Islet of Langerhans (tissue), 1 donor: ENCODE data around the gene C2orf68.
"Not testable (repeated sequence)": the region's sequence is repeated elsewhere in the genome, so short reads cannot be mapped to it uniquely, and the experiment has no call there.

Source experiments
- FAIRE-seq: peaks from one replicate; lab custom pipeline; 2011; peaks lifted over from hg19 to GRCh38; lab: Jason Lieb, UNC

C2orf68 gene, protein sequence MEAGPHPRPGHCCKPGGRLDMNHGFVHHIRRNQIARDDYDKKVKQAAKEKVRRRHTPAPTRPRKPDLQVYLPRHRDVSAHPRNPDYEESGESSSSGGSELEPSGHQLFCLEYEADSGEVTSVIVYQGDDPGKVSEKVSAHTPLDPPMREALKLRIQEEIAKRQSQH

DNA sequence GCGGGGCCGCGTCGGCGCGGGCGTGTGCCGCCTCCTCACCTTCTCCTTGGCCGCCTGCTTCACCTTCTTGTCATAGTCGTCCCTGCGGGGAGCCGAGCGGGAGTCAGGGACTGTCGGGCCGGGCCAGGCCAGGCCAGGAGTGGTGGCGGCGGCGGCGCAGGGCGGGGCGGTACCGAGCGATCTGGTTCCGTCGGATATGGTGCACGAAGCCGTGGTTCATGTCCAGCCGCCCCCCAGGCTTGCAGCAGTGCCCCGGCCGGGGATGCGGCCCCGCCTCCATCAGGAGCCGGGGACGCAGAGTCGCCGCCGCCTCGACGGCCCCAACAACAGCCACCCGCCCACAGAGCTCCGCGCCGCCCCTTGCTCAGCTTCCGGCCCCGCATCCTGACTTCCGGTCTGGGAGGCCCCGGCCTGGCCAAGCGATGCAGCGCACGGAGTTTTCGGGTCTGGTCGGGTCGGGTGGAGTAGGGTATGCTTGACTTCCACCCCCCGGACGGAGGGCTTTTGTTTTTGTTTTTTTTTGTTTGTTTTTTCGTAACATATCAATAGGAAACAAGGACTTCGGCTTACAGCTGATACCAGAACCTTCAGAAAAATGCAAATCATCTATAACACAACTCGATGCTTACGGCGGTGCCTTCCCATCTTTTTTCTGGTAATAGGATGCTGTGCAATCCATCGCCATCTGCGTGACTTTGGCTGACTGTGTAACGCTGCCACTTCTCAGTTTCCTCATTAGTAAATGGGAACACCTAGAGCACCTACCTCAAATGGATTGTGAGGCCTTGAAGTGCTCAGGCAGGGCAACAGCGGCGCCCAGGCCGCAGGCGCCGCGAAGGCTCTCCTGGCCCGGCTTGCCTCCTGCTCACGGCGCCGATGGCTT, at the start of gene C2orf68:
C2orf68 (minus strand) TSS at position 362 of the 883 bp plus-strand sequence; CDS start at position 280, 82 bp downstream.
- FAIRE-seq, result no peak

DNA sequence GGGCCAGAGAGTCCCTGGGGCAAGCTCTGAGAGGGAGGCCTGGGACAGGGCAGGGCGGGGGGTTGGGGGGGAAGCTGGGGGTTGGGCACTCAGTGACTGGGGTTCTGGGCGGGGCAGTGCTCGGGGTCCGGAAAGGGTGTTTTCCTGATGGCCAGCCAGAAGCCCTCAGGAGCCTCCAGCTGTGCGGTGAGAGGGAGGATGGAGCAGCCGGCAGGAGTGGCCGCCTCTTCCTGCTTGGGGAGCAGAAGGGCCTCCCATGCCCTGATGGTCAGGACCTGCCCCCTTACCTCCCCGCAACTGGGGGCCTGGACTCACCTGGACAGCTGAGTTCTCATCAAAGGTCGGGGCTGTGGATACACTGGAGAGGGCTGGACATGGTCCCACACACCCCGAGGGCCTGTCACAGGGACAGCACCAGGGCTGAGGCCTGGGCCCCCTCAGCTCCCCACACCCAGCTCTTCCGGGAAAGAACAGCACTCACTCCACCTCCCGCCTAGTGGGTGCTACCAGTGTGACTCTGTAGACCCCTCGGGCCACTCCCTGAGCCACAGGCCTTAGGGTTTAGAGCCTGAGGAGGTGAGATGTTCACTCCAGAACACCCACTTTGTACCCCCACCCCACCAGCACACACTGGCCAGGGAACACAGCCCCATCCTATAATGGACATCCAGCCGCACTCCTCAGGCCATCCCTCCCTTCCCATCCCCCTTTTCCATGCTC, 49.4 kb upstream of the C2orf68 start:
- no peak for FAIRE-seq

DNA sequence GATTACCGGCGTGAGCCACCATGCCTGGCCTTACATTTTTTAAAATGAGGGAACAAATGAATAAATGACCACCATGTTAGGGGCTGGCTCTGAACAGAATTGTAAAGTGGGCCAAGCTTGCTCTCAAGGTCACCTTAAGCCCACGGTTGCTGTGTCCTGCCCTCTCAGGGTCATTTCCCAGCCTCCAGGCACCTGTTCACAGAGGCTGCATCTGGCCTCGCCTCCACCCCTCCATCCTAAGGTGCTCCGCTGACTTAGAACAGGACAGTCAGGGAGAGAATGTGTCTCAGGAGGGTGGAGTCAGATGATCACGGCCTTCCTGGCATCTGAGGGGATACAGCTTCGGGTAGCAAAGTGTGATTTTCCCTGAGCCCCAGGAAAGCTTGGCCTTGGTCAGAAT, 48.9 kb upstream of the C2orf68 start:
- no peak for FAIRE-seq

DNA sequence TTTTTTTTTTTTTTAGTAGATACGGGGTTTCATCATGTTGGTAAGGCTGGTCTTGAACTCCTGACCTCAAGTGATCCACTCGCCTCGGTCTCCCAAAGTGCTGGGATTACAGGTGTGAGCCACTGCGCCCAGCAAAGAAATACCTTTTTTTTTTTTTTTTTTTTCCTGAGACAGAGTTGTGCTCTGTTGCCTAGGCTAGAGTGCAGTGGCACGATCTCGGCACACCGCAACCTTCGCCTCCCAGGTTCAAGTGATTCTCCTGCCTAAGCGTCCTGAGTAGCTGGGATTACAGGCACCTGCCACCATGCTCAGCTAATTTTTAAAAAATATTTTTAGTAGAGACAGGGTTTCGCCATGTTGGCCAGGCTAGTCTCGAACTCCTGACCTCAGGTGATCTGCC, 48.4 kb upstream of the C2orf68 start:
- FAIRE-seq, result not testable (repeated sequence)

DNA sequence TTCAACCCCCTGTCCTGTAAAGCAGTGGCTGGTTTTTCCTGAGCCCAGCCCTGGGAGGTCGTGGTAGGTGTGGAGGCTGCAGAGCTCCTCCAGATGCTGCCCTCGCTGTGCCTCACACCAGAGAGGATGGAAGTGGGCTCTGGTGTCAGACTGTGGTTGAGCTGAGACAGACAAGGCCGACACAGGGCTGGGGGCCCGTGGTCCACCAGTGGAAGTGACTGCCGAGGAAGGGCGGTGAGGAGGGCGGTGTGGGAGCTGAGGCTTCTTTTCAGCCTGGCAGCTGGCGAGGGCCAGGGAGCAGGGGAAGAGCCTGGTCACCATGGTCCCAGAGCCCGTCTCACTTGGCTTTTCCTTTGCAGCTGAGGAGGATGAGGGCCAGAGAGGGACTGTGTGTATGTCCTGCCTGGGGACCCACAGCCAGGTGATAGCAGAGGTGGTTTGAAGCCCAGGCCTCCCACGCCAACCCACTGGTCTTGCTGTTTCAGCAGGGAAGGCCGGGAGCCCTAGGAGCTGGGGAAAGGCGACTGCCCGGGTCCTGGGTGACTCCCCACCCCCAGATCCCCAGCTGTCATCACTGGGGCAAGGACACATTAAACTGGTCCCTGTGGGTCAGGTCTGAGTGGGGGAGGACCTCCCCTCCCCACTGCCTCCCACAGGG, 47.6 kb upstream of the C2orf68 start:
- no peak for FAIRE-seq

DNA sequence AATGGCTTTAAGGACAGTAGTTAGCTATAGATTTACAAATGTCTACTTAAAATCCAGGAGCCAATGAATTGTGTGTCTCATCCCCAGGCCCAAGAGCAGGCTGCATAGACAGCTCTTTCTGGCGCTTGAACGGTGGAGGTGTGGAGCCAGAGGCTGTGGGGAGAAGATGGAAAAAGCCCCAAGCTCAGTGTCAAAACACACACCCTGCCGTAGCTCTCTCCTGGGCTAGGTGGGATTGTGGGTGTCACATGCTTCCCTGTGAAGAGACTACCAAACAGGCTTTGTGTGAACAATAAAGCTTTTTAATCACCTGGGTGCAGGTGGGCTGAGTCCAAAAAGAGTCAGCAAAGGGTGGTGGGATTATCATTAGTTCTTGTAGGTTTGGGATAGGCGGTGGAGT, 45.5 kb upstream of the C2orf68 start:
- FAIRE-seq, result not testable (repeated sequence)

DNA sequence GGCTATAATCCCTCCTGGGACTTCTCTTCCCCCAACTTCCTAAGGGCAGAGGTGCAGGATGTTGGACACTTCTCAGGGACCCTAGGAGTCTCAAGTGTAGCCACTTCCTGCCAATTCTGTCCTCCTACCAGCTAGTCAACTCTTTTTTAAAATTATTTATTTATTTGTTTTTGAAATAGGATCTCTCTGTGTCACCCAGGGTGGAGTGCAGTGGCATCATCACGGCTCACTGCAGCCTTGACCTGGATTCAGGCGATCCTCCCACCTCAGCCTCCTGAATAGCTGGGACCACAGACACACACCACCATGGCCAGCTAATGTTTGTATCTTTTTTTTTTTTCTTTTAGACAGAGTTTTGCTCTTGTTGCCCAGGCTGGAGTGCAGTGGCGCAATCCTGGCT, 44.6 kb upstream of the C2orf68 start:
- FAIRE-seq, result no peak

DNA sequence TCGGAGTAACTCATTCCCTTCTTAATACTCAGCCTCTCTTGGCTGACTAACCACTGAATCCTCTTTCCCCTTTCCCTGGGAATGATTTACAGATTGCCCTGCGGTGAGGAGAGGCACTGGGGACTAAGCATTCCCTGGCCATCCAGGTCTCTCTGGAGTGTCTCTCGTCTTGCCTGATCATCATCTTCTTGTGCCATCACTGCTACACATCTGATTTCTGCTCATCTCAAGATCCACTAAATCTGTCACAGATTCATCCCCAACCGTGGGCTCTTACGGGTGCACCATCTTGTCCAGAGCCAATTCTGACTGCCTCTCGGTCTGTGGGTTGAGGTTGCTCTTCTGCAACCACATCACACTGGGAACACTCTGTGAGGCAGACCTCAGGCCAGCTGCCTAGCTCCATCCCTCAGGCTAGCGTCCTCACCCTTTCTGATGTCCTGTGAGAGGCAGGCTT, 44.1 kb upstream of the C2orf68 start:
- FAIRE-seq, result no peak

DNA sequence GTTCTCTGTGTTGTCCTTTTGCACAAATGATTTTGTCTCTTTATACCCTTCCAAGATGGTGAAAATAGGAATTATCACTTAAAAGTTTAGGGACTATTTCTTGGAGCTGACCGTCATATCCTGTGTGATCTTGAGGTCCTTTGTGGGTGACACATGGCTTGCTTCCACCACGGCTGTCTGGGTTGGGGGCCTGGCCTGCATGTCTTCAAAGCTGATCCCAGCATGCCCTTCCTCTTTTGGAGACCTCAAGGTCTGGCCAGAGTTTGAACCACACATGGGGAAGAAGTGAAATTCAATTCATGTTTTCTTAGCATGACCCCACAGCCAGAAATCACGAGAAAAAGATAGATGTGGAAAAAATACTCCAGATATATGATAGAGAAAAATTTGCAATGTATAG, 42.1 kb upstream of the C2orf68 start:
- no peak for FAIRE-seq

DNA sequence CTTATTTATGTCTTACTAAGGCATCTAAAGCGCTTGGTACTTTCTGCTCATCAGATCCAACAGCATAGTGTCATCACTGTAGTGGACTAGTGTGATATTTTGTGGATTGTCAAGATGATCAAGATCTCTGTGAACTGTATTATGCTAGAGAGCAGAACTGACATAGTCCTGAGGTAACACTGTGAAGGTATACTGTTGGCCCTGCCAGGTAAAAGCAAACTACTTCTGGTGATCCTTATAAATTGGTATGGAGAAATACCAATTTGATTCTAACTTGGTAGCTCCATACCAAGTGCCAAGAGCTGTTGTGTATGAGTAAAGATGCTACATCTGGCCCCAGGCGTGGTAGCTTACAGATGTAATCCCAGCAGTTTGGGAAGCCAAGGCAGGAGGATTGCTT, 40.2 kb upstream of the C2orf68 start:
- no peak for FAIRE-seq

DNA sequence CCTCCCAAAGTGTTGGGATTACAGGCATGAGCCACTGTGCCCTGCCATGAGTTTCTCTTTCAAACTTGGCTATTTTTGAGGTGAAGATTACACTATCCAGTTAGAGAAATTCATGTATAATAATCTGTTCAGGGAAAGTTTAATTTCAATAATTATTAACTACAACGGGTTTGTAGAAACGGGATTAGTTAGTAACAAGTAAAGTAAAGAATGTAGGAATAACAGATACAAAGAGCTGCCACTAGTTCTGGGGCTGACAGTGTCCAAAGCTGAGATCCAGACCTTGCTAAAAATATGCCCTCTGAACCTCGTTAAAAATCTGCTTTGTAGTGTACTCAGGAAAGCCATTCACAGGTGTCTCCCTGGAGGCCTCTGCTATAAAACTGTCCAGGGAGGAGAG, 39.2 kb upstream of the C2orf68 start:
- FAIRE-seq, result no peak

DNA sequence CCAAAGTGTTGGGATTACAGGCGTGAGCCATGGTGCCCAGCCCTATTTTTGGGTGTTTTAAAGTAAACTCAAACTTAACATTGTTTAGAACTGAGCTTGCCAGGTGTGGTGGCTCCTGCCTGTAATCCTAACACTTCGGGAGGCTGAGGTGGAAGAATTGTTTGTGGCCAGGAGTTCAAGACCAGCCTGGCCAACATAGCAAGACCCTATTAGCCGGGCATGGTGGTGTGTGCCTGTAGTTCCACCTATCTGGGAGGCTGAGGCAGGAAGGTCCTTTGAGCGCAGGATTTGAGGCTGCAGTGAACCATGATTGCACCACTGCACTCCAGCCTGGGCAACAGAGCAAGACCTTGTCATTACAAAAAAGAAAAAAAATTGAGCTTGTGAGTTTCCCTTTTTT, 38.6 kb upstream of the C2orf68 start:
- FAIRE-seq, result no peak

DNA sequence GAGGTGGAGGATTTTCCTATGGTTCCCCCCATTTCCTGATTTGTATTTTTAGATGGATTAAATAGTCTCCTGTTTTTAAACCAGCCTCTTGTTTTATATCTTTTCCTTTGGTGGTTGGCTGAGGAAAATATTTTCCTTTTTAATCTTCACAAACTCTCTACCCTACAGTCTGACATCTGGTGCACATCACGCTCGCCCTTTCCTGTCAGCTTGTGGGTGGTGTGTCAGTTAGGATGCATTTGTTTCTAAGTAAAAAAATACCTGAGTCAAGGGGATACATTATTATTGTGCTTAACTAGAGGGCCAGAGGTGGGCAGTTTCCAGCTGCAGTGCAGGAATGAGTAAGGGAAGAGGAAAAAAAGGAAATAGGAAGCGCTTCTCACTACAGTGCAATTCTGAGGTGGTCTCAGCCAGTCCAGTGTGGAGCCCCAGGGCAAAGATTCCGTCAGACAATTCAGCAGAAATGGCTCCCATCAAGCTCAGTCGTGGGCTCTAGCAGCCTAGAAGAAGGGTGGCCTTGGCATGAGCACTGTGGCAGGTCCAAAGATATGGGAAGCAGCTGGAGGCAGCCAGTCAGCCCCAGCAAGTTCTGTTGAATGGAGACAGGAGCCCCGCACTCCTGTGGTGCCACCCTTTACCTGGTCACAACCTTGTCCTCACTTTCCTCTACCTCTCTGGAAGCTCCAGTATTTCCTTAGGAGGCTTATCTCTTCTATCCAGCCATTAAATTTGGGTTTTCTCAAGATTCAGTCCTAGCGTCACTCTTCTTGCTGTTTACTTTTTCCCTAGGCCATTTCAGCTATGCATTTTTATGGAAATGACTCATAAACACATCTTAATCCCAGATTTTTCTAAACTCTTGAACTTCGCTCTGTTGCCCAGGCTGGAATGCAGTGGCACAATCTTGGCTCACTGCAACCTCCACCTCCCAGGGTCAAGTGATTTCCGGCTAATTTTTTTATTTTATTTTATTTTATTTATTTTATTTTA, 37.6 kb upstream of the C2orf68 start:
- FAIRE-seq, result no peak

DNA sequence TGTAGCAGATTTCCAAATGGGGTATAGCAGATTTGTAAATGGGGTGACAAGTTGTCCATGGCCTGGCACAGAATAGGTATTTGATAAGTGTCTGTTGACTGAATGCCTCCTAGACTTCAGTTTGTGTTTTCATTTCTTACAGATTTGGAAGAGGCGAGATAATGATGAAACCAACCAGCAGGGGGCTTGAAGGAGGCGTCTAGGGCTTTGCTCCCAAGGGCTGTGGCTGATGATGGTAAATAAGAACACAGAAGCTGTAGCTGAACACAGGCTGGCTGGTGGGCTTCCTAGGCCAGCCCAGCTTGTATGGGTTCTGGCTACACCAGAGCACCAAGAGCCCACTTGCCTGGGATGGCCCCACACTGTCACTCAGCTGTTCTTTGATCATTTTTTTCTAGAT, 36.8 kb upstream of the C2orf68 start:
- no peak for FAIRE-seq

DNA sequence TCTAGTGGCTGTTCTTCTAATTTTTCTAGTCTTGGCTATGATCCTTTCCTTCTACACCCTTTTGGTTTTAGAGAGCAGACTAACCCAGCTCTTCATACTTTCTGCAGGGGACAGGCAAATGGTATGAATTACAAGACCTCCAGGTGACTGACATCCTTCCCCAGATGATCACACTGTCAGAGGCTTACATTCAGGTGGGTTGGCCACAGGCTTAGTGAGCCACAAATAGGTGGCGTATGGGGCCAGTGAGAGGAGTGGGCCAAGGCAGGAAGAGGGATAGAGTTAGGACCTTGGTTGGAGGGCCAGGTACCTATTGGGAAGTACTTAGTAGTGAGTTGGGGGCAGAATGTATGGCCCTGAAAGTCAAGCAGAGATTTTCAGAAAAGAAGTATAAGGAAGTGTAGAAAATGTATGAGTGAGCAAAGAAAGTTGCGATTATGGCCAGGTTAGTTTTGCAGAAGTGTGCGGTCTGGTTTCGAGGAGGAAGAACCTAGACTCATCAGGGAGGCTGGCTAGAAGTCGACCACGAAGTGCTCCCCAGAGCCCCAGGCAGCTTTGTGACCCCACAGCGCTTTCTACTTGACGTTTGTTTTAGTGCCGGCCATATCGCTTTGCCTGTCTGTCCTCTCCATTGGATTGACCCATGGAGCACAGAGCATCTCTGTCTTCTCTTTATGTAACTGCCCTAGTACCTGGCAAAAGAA, 36.1 kb upstream of the C2orf68 start:
- no peak for FAIRE-seq

DNA sequence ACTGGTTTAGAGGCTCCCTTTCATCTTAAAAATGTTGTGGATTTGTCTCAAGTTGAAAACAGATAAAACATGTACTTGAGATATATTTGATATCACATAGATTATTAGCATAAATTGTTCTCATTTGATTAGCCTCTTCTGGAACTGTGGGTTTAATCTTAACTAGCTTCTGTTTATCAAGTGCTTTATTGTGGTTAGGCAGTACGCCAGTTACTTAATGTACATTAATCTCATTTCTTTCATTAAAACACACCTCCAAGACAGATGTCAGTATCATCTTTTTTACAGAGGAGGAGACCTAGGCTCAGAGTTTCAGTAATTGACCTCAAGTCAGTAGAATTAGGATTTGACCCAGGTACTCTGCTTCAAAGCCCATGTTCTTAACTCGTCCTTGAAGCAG, 34.3 kb upstream of the C2orf68 start:
- FAIRE-seq, result no peak

DNA sequence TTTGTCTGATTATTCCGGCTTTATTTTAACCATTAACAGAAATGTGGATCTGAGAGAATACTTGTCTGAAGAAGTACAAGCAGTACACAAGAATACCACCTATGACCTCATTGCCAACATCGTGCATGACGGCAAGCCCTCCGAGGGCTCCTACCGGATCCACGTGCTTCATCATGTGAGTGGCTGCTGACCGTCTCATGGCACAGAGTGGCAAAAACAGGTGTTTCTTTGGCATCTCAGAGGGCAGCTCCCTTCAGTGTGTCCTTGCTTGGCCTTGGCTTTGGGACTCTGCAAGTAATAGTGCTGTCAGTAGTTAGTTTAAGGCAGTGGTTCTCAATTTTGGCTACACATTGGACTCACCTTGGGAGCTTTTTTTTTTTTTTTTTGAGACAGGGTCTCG, 33.0 kb upstream of the C2orf68 start:
- FAIRE-seq, result no peak

DNA sequence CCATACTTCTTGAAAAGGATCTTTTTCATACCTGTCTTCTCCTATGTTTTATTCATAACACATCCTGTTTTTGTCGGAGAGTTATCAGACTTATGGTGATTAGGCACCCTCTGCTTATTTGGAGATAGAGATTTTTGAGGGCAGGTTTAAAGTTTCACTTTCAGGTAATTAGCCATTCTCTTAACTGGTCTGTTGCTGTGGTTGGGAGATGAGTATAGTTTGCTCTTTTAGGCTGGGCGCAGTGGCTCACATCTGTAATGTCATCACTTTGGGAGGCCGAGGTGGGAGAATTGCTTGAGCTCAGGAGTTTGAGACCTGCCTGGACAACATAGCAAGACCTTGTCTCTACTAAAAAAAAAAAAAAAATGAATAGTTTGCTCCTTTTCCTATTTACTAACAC, 30.9 kb upstream of the C2orf68 start:
- FAIRE-seq, result no peak

DNA sequence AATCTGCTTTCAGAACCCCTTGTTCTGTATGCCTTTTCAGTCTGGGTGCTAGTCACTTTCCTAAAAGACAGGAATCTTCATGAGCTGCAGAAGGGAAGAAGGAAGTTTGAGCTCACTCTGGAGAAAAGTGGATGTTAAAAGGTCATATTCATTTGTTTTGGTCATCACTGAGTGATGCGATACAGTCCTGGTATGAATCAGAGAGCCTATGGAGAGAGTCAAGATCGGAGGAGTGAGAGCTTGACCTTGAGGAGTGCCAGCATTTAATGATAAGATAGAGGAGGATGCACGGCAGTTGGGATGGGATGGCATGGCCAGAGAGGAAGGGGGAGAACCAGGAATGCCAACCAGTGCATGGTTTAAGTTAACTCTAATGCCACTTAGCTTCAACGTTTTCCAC, 23.8 kb upstream of the C2orf68 start:
- no peak for FAIRE-seq

DNA sequence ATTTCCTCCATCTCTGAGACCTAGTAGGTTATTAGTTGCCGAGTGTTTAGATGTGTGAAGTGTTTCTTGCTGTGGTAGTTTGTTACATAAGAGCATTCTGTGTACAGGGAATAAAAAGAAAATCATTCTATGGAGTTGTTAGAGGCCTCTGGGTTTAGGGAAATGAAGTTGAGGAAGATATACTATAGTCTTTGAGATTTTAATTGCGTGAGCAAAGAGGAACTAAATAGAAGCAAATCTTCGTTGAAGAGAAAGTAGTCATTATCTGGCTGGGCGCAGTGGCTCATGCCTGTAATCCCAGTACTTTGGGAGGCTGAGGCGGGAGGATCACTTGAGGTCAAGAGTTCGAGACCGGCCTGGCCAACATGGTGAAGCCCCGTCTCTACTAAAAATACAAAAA, 23.1 kb upstream of the C2orf68 start:
- no peak for FAIRE-seq

DNA sequence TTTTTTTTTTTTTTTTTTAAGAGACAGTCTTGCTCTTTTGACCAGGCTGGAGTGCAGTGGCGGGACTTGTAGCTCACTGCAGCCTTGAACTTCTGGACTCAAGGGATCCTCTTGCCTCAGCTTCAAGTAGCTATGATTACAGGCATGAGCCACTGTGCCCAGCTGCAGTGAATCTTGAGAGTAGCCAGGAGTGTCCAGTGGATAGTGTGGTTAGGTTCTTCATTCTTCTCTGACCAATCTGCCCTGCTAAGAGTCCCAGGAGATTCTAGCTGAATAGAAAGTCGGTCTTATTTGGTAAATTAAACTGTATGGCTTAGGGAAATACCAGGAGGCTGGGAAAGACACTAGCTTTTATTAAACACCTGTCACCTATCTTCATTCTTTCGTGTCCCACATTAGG, 19.4 kb upstream of the C2orf68 start:
- FAIRE-seq, result no peak
